Fibroblast of villous mesenchyme (primary cell): ENCODE measurements around the gene REXO1. TPM values are rescaled to one million over a fixed set of nuclear protein-coding genes. Genes with fewer than 3 reads are reported as not detected.
"Not testable (repeated sequence)": the region's sequence is repeated elsewhere in the genome, so short reads cannot be mapped to it uniquely, and the experiment has no call there.

Experiments
- DNase-seq: peaks from one replicate; pipeline ENCODE4 v3.0.0-alpha.2; 2010; ENCODE audit warnings: low read depth
- H3K4me3 ChIP-seq: 2 replicates; pipeline ENCODE4 v1.5.1; 2011; ENCODE audit warnings: low read depth, mild to moderate bottlenecking, low read length
- CTCF ChIP-seq: IDR thresholded peaks from 2 replicates; pipeline ENCODE4 v1.5.1; 2012; ENCODE audit warnings: low read depth, mild to moderate bottlenecking, low read length; ENCODE audit not compliant: insufficient read depth
- total RNA-seq: library from RNA; depleted of rRNA; stranded (reverse); fragments of >200 nt; gene quantifications from 2 replicates; pipeline ENCODE4 v1.2.3, GENCODE V29; 2012

The REXO1 gene
- total RNA-seq, 1 donor = 11.2 TPM

- no peak for DNase-seq
- no peak for TF ChIP-seq CTCF
- H3K4me3 ChIP-seq = no peak overlapping the region
Observed at GRCh38 chr19:1799695-1800342, 48.5 kb downstream of the REXO1 start.

- not testable (repeated sequence) for DNase-seq, H3K4me3 ChIP-seq
Observed at GRCh38 chr19:1797313-1797712, 51.0 kb downstream of the REXO1 start.

GRCh38 chr19:1796395-1797142 lies 51.7 kb downstream of the REXO1 start:
- no peak for TF ChIP-seq CTCF
- DNase-seq = no peak
- H3K4me3 ChIP-seq = no peak overlapping the region

GRCh38 chr19:1794424-1795172 lies 53.7 kb downstream of the REXO1 start:
- TF ChIP-seq CTCF = no peak
- H3K4me3 ChIP-seq = no peak overlapping the region
- no peak for DNase-seq

GRCh38 chr19:1791879-1792278 lies 56.4 kb downstream of the REXO1 start:
- no peak overlapping the region for H3K4me3 ChIP-seq
- no peak for DNase-seq
- no peak for TF ChIP-seq CTCF

GRCh38 chr19:1790054-1790792 lies 58.1 kb downstream of the REXO1 start:
- no peak for TF ChIP-seq CTCF
- DNase-seq = no peak
- H3K4me3 ChIP-seq = no peak overlapping the region
